K562 (cell line): Measurements from ENCODE around the gene LMF2. TPM values are rescaled to one million over a fixed set of nuclear protein-coding genes. Genes with fewer than 3 reads are reported as not detected.
A peak's percentile ranks its signal among the peaks of the same experiment; 100 is the strongest.

Source experiments
- CBX3 ChIP-seq, 2 experiments: IDR thresholded peaks; 1 replicate in 1 of 2; 2 replicates in 1 of 2; pipeline ENCODE4 v1.6.1; 2012; ENCODE audit warnings: inconsistent platforms in 2 of 2, low read length in 2 of 2, borderline replicate concordance in 1 of 2, control low read depth in 1 of 2
- GABPB2 ChIP-seq: fragments of 250-450 bp; sonication (Bioruptor Pico); conservative IDR thresholded peaks from 2 replicates; pipeline ENCODE4 v1.5.1; 2021; ENCODE audit warnings: mild to moderate bottlenecking
- NR2C1 ChIP-seq, 2 experiments: fragments of 450-650 bp; IDR thresholded peaks; 2 replicates each; pipeline ENCODE4 v1.6.1; 2017; ENCODE audit warnings: mild to moderate bottlenecking in 2 of 2, antibody characterized with exemption in 1 of 2, inconsistent platforms in 1 of 2, missing compliant biosample characterization in 1 of 2, missing genetic modification characterization in 1 of 2
- RAD21 ChIP-seq, 2 experiments: fragments of 250-450 bp in 1 of 2; fragments of 450-650 bp in 1 of 2; sonication (Bioruptor Pico) in 1 of 2; formaldehyde crosslinking in 1 of 2; IDR thresholded peaks in 1 of 2; conservative IDR thresholded peaks in 1 of 2; 2 replicates each; pipeline versions ENCODE4 v1.4.0 to v1.8.0; 2020 to 2022; ENCODE audit warnings: mild to moderate bottlenecking in 2 of 2, moderate library complexity in 1 of 2
- polyA plus RNA-seq, 8 experiments: library from polyadenylated mRNA; depleted of rRNA in 4 of 8; stranded (reverse) in 5 of 8; unstranded in 3 of 8; fragments of >200 nt; fragmentation: Nextera tagmentation in 2 of 8; fragmentation: Illumina TruSeq in 1 of 8; extraction: Ambion mirVana in 2 of 8; extraction: Trizol in 1 of 8; gene quantifications; 2 replicates each; pipeline versions ENCODE4 v1.2.1 to v1.2.3, GENCODE V29; 2011 to 2014; ENCODE audit warnings: inconsistent platforms in 1 of 8, missing spikeins in 1 of 8
- total RNA-seq, 7 experiments: library from RNA; depleted of rRNA in 6 of 7; stranded (reverse); fragments of >200 nt in 6 of 7; fragmentation: Illumina TruSeq in 2 of 7; extraction: Trizol in 2 of 7; gene quantifications; 2 replicates each; pipeline versions ENCODE4 v1.2.1 to v1.2.3, GENCODE V29; 2011 to 2021; ENCODE audit warnings: low replicate concordance in 1 of 7
- TF ChIP-seq, protein P1 (sequence below), 2 experiments: fragments of 450-650 bp; IDR thresholded peaks; 2 replicates each; pipeline ENCODE4 v1.6.1; 2018; ENCODE audit warnings: mild to moderate bottlenecking in 2 of 2, low read depth in 1 of 2; ENCODE audit not compliant: partially characterized antibody in 2 of 2
- TF ChIP-seq, protein P2 (sequence below): fragments of 450-650 bp; IDR thresholded peaks from 2 replicates; pipeline ENCODE4 v1.6.1; 2016; ENCODE audit warnings: low read depth
- TF ChIP-seq, protein P3 (sequence below): conservative IDR thresholded peaks from 2 replicates; pipeline ENCODE4 v1.6.1; 2011; ENCODE audit warnings: low read depth, mild to moderate bottlenecking, low read length; ENCODE audit not compliant: control insufficient read depth
- TF ChIP-seq, protein P4 (sequence below): fragments of 250-450 bp; sonication (Bioruptor Pico); IDR thresholded peaks from 2 replicates; pipeline ENCODE4 v1.4.0; 2020; ENCODE audit warnings: mild to moderate bottlenecking, moderate library complexity

LMF2 gene
- total and polyA plus RNA-seq, 9 of the 15 experiments (the other 6 are each of a cell fraction or from before 2014, with no cell fraction given) = 0.08 to 37.1 (median 7.6) TPM

DNA sequence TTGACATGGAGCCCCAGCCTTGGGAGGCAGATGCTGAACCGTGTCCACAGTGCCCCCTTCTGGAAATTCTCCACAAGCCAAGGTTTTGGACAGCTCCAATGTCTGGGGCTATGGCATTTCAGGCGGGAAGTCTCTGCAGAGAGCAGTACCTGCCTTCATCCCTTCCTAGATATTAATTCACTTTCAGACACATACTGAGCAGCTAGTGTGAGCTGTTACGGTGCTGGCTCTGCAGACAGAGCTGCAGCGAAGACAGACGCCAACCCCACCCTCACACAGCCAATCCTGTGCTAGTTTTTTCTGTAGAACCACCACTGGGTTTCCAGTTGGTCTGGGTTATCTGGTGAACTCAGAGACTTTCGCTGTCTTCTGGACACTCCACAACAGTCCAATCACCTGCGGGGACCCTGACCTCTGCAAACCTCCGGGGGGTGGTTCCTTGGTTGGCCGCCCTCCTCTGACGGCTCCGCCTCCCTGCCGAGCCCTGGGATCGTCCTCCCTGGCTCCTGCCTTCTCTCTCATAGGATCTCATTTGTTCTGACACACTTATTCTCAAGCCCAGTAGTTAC is 9.1 kb downstream of the LMF2 start (continued):
- TF ChIP-seq, protein P1, sequence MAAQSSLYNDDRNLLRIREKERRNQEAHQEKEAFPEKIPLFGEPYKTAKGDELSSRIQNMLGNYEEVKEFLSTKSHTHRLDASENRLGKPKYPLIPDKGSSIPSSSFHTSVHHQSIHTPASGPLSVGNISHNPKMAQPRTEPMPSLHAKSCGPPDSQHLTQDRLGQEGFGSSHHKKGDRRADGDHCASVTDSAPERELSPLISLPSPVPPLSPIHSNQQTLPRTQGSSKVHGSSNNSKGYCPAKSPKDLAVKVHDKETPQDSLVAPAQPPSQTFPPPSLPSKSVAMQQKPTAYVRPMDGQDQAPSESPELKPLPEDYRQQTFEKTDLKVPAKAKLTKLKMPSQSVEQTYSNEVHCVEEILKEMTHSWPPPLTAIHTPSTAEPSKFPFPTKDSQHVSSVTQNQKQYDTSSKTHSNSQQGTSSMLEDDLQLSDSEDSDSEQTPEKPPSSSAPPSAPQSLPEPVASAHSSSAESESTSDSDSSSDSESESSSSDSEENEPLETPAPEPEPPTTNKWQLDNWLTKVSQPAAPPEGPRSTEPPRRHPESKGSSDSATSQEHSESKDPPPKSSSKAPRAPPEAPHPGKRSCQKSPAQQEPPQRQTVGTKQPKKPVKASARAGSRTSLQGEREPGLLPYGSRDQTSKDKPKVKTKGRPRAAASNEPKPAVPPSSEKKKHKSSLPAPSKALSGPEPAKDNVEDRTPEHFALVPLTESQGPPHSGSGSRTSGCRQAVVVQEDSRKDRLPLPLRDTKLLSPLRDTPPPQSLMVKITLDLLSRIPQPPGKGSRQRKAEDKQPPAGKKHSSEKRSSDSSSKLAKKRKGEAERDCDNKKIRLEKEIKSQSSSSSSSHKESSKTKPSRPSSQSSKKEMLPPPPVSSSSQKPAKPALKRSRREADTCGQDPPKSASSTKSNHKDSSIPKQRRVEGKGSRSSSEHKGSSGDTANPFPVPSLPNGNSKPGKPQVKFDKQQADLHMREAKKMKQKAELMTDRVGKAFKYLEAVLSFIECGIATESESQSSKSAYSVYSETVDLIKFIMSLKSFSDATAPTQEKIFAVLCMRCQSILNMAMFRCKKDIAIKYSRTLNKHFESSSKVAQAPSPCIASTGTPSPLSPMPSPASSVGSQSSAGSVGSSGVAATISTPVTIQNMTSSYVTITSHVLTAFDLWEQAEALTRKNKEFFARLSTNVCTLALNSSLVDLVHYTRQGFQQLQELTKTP (IDR thresholded peaks at IDR 0.05; ENCODE audit: low read depth in 1 of 2, partially characterized antibody in 2 of 2) = peak in 1 of 2 experiments; percentile 39
- TF ChIP-seq NR2C1 (IDR thresholded peaks at IDR 0.05) = peak; percentile 47; the same call in 1 of the 2 replicates
- TF ChIP-seq NR2C1 (tag; IDR thresholded peaks at IDR 0.05) = peak; percentile 24; the same call in 1 of the 2 replicates
- no peak; a peak in 1 of 3 replicates for TF ChIP-seq CBX3 (IDR thresholded peaks at IDR 0.05; ENCODE audit: borderline replicate concordance in 1 of 2, low read length in 2 of 2)
- TF ChIP-seq RAD21 (CRISPR knock-in tag; conservative IDR thresholded peaks at IDR 0.05 in 1 of 2, IDR thresholded peaks at IDR 0.05 in 1 of 2) = peak; percentile 58 to 69
- TF ChIP-seq, protein P2, sequence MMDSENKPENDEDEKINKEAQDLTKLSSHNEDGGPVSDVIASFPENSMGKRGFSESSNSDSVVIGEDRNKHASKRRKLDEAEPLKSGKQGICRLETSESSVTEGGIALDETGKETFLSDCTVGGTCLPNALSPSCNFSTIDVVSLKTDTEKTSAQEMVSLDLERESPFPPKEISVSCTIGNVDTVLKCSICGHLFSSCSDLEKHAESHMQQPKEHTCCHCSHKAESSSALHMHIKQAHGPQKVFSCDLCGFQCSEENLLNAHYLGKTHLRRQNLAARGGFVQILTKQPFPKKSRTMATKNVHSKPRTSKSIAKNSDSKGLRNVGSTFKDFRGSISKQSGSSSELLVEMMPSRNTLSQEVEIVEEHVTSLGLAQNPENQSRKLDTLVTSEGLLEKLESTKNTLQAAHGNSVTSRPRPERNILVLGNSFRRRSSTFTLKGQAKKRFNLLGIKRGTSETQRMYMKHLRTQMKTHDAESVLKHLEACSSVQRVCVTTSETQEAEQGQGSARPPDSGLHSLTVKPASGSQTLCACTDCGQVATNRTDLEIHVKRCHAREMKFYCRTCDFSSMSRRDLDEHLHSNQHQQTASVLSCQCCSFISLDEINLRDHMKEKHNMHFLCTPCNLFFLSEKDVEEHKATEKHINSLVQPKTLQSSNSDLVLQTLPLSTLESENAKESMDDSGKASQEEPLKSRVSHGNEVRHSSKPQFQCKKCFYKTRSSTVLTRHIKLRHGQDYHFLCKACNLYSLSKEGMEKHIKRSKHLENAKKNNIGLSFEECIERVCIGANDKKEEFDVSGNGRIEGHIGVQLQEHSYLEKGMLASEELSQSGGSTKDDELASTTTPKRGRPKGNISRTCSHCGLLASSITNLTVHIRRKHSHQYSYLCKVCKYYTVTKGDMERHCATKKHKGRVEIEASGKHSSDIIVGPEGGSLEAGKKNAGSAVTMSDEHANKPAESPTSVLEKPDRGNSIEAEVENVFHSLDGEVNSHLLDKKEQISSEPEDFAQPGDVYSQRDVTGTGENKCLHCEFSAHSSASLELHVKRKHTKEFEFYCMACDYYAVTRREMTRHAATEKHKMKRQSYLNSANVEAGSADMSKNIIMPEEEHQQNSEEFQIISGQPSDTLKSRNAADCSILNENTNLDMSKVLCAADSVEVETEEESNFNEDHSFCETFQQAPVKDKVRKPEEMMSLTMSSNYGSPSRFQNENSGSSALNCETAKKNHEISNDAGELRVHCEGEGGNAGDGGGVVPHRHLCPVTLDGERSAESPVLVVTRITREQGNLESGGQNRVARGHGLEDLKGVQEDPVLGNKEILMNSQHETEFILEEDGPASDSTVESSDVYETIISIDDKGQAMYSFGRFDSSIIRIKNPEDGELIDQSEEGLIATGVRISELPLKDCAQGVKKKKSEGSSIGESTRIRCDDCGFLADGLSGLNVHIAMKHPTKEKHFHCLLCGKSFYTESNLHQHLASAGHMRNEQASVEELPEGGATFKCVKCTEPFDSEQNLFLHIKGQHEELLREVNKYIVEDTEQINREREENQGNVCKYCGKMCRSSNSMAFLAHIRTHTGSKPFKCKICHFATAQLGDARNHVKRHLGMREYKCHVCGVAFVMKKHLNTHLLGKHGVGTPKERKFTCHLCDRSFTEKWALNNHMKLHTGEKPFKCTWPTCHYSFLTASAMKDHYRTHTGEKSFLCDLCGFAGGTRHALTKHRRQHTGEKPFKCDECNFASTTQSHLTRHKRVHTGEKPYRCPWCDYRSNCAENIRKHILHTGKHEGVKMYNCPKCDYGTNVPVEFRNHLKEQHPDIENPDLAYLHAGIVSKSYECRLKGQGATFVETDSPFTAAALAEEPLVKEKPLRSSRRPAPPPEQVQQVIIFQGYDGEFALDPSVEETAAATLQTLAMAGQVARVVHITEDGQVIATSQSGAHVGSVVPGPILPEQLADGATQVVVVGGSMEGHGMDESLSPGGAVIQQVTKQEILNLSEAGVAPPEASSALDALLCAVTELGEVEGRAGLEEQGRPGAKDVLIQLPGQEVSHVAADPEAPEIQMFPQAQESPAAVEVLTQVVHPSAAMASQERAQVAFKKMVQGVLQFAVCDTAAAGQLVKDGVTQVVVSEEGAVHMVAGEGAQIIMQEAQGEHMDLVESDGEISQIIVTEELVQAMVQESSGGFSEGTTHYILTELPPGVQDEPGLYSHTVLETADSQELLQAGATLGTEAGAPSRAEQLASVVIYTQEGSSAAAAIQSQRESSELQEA = no peak
- TF ChIP-seq GABPB2 (CRISPR knock-in tag) = no peak
- TF ChIP-seq, protein P3, sequence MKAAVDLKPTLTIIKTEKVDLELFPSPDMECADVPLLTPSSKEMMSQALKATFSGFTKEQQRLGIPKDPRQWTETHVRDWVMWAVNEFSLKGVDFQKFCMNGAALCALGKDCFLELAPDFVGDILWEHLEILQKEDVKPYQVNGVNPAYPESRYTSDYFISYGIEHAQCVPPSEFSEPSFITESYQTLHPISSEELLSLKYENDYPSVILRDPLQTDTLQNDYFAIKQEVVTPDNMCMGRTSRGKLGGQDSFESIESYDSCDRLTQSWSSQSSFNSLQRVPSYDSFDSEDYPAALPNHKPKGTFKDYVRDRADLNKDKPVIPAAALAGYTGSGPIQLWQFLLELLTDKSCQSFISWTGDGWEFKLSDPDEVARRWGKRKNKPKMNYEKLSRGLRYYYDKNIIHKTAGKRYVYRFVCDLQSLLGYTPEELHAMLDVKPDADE = no peak
- TF ChIP-seq, protein P4, sequence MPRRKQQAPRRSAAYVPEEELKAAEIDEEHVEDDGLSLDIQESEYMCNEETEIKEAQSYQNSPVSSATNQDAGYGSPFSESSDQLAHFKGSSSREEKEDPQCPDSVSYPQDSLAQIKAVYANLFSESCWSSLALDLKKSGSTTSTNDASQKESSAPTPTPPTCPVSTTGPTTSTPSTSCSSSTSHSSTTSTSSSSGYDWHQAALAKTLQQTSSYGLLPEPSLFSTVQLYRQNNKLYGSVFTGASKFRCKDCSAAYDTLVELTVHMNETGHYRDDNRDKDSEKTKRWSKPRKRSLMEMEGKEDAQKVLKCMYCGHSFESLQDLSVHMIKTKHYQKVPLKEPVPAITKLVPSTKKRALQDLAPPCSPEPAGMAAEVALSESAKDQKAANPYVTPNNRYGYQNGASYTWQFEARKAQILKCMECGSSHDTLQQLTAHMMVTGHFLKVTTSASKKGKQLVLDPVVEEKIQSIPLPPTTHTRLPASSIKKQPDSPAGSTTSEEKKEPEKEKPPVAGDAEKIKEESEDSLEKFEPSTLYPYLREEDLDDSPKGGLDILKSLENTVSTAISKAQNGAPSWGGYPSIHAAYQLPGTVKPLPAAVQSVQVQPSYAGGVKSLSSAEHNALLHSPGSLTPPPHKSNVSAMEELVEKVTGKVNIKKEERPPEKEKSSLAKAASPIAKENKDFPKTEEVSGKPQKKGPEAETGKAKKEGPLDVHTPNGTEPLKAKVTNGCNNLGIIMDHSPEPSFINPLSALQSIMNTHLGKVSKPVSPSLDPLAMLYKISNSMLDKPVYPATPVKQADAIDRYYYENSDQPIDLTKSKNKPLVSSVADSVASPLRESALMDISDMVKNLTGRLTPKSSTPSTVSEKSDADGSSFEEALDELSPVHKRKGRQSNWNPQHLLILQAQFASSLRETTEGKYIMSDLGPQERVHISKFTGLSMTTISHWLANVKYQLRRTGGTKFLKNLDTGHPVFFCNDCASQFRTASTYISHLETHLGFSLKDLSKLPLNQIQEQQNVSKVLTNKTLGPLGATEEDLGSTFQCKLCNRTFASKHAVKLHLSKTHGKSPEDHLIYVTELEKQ (CRISPR knock-in tag) = no peak
